GM19463 (cell line): Measurements from ENCODE around the gene ITGA6.

Experiments used
- ATAC-seq: cut with Tn5 transposase; IDR thresholded peaks from one replicate; pipeline ENCODE4 v1.9.1; 2021; ENCODE audit warnings: mild to moderate bottlenecking, moderate library complexity; ENCODE audit not compliant: unreplicated experiment

ITGA6 gene

GRCh38 chr2:172464400-172465129 lies 37.2 kb downstream of the ITGA6 start:
- no peak for ATAC-seq

- no peak for ATAC-seq
Measured at GRCh38 chr2:172465417-172466334, 38.3 kb downstream of the ITGA6 start.

DNA sequence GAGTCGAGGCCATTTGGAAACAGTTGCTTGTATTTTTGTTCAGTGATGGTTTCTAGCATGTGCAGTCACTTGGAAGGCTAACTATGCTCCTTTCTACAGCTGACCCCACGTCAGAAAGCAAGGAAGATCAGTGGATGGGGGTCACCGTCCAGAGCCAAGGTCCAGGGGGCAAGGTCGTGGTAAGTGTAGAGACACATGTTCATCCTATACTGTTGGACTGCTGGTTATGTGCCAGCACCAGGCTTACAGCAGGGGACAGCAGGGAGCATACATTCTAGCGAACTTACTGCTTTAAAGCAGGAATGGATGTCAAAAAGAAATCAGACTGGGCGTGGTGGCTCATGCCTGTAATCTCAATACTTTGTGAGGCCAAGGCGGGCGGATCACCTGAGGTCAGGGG lies 40.0 kb downstream of the ITGA6 start:
- no peak for ATAC-seq

DNA sequence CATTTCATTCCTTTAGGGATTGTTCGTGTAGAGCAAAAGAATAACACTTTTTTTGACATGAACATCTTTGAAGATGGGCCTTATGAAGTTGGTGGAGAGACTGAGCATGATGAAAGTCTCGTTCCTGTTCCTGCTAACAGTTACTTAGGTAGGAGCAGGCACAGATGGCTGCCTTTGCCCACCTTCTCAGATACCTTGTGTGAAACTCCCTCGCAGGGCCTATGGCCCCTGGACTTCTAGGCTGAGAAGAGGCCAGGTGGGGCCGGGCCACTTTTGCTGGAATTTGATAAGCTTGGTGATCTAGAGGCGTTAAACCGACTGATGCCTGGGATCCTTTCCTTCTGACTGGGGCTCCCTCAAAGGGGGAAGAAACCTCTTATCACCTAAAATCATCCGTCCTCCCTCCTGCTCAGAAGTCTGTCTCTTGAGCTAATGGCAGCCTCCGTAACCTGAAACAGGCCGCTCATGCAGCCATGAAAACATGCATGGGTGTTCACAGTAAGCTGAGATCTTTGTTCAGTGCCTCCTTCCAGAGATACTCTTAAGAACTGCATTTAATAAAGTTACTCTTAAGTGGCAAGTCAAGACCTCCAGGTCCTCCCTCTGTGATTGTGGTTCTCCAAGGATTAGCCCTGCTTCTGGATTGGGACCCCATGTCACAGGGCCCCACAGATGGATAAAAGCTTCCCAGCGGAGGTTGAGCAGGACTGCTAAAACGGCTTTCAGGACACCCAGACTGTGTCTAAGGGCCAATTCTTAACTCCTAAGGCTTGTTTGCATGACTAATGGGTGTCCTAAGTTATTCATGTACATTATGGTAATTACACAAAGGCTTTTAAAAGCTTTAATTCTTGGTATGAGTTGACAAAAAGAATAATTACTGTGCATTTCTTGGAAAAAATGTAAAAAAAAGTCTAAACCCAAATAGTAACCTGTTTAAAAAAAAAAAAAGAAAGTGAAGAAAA lies 43.9 kb downstream of the ITGA6 start:
- ATAC-seq, result no peak

DNA sequence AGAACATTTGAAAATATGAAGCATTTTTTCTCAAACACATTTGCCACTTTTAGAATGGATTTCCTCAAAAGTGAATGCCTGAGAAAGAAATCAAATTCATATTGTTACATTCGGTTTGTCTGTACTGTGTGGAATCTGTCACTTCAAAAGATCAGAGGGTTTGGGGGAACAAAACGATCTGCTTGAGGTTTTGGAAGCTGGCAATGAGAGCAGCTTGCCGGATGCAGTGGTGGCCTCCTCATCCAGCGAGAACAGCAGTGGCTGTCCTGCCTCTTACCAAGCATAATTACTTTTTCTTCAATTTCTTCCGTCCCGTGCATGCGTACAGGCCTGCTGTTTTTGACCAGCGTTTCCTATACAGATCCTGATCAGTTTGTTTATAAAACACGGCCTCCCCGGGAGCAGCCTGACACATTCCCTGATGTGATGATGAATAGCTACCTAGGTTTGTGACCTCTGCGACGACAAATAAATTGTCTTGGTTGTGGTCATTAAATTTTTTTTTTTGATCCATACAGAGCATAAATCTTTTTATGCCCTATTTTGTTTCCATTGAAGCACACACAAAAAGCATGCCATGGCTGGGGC lies 45.2 kb downstream of the ITGA6 start:
- ATAC-seq, result no peak

DNA sequence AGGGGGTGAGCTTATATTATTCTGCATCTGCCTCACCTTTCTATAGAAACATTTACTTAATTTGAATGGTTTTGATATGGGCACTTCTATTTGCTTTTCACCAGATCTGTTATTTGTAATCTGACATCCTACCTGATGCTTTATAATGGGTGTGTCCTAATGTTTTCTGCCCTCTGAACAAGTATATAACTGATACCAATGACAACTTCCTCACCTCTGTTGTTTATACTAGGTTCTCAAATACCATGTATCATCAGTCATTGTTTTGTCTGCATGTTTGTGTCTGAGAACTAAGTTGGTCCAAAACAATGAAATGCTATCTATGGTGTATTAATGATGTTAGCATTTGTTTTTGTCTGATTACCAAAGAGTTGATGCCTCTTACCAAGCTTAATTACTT lies 45.8 kb downstream of the ITGA6 start:
- ATAC-seq, result no peak

GRCh38 chr2:172478353-172478752 lies 51.0 kb downstream of the ITGA6 start:
- ATAC-seq, result no peak

- ATAC-seq, result no peak
Measured at GRCh38 chr2:172480301-172481218, 53.2 kb downstream of the ITGA6 start.

DNA sequence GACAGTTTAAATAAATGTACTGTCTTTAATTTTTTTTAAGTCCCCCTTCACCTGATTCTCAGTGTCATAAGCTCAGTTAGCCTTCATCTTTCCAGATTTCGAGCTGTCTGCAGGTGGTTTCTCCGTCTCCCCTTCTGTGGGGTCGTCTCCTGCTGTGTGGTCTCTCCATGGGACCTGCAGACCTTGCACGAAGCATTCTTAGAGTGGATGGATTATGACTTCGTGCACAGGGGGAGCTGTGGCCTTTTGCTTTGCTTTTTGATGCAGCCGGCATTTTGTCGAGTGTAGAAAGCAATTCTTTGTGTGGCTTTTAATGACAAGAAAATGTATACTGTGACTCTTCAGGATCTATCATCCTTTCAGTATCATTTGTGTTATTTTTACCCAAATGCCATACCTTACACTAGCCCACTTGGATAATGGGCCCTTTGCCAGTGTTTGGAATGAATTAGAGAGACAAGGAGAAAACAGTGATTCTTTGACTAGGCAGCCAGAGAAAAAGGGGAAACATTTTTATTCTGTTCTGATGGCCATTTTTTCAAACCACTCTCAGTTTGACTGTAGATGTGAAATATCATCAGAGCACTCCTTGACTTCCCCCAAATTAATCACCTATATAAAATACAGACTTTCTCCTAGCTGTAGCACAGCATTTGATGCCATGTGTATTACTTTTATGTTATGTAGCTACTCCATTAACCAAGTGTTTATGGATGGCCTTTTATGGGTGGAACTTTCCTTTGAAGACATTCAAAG lies 54.3 kb downstream of the ITGA6 start:
- no peak for ATAC-seq

DNA sequence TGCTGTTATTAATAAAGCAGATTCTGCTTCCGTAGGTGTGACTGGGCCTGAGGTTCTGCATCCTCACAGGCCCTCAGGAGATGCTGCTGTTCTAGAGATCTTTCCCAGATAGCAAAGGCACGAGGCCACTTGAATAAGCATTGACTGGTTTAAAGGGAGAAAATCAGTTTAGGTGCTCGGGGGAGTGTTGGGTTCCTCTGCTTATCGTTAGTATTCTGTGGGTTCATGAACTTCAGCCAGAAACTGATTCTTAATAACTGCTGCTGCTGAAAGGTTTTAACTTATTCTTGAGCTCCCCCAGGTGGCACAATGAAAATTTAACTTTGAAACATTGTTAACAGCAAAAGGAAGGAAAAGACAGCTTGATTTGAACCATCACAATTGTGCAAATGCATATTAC lies 56.9 kb downstream of the ITGA6 start:
- no peak for ATAC-seq

GRCh38 chr2:172484706-172485105 lies 57.3 kb downstream of the ITGA6 start:
- ATAC-seq, result no peak

DNA sequence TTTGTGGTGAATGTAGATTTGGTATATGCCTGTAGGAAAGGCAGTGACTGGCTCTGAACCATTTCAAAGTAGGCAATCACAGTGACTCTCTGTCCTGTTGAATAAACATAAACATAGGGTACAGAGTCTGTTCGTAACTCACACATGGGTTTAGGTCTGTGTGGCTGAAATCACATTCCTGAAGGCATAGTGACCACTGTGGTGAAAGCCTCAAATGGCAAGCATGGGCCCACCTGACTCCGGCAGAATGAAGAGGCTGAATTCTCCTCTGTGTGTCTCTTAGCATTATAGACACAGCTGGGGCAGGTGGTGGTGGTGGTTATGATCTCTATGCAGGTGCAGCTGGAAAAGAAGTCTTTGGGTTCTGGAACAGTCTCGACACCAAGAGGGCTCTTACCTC lies 61.2 kb downstream of the ITGA6 start:
- no peak for ATAC-seq

DNA sequence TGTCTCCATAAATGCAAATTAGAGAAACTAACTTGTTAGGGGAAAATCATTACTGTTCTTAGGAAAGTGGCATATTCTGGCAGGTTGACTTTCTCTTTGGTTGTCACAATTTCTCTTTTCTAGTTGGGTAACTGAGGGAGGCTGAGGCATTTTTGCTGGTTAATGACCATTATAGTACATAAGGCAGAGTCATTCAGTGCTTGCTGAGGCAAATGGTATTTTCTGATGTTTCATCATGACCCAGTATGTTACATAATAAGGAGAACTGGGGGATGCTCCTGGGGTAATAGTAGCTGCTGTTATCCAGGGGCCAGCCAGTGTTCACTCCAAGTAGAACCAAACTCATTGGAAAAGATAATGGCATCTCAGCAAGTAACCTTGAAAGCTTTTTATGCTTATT lies 62.3 kb downstream of the ITGA6 start:
- no peak for ATAC-seq

DNA sequence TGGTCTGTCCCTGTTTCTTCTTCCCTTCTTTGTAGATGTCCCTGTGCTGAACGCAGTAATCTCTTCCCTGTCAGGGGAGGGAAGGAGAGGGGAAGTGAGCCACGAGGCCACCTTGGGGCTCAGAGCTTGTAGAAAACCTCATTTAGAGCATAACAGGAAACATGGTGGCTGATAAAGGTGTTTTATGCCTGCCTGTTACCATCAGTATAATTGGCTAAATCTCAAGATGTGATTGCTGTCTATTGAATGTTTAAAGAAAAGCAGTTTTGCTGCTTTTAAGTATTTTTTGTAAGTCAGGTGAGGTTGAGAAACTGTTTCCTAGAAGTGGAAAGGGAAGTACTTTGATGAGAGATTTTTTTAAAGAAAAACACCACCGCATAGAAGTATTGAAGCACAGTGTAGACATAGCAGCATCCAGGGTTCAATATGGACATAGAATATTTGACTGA lies 68.8 kb downstream of the ITGA6 start:
- no peak for ATAC-seq

DNA sequence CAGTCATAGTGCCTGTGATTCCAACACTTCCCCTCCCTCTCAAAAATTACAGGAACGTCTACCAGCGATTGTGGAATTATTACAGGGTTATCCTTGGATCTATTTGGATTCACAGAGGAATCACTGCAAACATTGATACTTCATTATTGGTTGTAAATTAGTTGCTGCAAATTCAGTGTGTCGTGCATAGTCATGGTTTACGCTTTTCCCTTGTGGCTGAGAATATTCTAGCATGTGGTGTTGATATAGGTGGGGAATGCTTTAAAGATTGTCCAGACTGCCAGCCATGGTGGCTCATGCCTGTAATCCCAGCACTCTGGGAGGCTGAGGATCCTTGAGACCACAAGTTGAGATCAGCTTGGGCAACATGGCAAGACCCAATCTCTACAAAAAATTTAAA lies 79.8 kb downstream of the ITGA6 start:
- no peak for ATAC-seq

DNA sequence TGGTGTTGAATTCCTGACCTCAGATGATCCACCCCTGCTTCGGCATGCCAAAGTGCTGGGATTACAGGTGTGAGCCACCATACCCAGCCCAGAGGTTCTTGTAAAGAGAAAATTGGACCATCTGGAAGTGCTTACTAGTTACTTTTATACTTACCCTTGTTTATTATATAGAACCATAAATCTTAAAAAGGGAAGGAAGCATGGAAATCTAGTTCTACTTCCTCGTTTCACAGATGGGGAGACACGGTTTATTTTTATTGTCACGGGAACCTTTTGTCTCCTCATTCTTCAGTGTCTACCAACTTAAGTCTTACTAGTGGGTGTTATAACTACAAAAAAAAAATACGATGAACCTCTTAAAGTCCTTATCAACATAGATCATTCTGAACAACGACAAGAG lies 82.7 kb downstream of the ITGA6 start:
- no peak for ATAC-seq

GRCh38 chr2:172510548-172510947 lies 83.2 kb downstream of the ITGA6 start:
- no peak for ATAC-seq

DNA sequence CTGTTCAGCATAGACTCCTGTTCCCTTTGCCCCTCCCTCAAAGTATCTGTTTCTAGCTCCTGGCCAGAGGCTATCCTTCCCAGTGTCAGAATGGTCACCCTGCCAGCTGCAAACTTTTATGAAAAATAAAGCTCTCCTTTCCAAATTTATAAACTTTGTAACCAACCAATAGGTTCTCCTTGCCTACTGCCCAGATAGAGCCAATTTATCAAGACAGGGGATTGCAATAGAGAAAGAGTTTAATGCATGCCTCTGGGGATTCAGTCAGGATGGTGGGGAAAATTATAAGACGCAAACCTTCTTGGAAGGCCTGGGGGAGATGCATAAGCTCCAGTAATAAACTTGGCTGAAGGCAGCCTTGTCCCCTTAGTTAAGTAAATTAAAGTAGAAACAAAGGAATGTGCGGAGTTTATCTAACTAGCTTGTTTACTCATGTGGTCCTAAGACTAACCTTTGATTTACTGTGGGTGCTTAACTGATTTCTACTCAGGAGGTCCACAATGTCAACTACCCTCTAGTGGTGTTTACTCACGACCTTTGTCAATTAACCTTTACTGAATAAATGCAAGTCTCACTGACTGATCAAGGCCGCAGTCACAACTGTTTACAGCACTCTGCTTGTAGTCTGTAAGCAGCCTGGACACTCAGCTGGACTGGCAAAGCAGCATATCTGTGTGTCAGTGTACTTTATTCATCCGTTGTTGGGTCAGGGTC lies 85.6 kb downstream of the ITGA6 start:
- no peak for ATAC-seq
